ENCODE measurements around the gene CCNF. TPM values are rescaled to one million over a fixed set of nuclear protein-coding genes. Genes with fewer than 3 reads are reported as not detected.
"Not testable (repeated sequence)": the region's sequence is repeated elsewhere in the genome, so short reads cannot be mapped to it uniquely, and the experiment has no call there.

CCNF gene
- total RNA-seq, 1 donor from 2014 or later: 6.8 TPM

DNA sequence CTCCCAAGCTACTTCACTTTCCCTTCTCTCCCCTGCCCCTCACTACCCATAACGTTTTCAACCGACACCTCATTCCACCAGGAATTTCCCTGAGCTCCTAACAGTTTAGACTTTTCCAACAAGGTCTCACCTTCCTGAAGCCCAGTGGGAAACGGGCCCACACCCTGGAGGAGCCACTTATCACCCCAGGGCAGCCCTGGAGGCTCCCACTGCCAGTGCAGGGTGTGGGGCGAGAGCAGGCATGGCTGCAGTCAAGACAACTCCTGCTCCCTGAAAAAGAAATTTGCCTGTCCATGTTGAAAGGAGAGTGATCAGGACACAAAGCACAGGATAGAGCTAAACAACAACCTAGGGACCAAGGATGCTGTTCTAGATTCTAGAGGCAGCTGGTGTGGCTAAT, 1.7 kb upstream of the CCNF start:
- Histone ChIP-seq H3K27me3 (ENCODE audit: control insufficient read depth in 3 of 3, insufficient read depth in 3 of 3, low read length in 3 of 3) (no peaks in the 10 kb centered on the region), H3K9ac (ENCODE audit: low read depth in 1 of 3, low read length in 3 of 3) (no peak overlapping the region), H3K27ac (ENCODE audit: low read depth, low read length) (no peak overlapping the region), H3K4me3 (ENCODE audit: low read length in 3 of 3) (no peak overlapping the region), H3K4me1 (ENCODE audit: control insufficient read depth in 3 of 3, insufficient read depth in 3 of 3, low read length in 3 of 3) (peaks cover 13 to 18% (median 17%) of the 10 kb centered on the region in 3 donors), H3K36me3 (ENCODE audit: control insufficient read depth in 3 of 3, insufficient read depth in 3 of 3, low read length in 3 of 3) (peaks cover 0 to 5% (median 4%) of the 10 kb centered on the region in 3 donors), H3K9me3 (ENCODE audit: control insufficient read depth in 3 of 3, low read length in 3 of 3) (no peaks in the 10 kb centered on the region)

DNA sequence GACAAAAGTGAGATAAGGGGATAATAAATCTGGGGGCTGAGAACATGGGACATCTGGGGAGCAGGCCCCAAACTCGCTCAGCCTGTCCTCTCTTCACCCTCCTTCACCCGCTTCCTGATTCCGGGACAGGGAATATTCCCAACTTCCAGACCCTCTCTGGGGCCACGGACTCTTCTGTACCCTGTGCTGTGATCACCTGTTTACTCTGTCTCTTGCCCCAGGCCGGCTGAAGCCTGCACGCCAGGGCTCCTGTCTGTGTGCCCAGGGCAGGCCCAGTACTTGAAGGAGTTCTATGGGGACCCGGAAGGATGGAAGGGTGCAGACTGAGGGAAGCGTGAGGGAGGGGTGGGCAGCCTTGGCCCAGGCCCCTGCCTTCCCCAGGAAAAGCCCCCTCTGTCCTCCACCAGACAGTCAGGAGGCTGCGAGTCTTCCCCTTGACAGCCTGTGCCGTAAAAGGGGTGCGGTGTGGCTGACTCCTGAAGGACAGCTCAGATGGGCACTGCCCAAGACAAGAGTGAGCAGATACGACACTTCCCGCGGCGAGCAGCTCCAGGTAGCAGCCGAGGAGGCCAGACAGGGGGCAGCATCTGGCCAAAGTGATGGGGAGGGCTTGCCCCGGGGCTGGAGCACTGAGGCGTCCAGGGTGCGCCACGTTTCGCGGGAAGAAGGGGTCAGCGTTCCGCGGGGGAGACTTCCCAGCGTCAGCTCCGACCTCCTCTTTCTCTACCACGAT, 1.0 kb upstream of the CCNF start:
- peak overlapping the region; percentile 61 to 85 (median 74) for H3K9ac ChIP-seq (ENCODE audit: low read depth in 1 of 3, low read length in 3 of 3)
- H3K4me1 ChIP-seq (ENCODE audit: control insufficient read depth in 3 of 3, insufficient read depth in 3 of 3, low read length in 3 of 3): peaks cover 13 to 17% (median 16%) of the 10 kb centered on the region in 3 donors
- H3K27me3 ChIP-seq (ENCODE audit: control insufficient read depth in 3 of 3, insufficient read depth in 3 of 3, low read length in 3 of 3): no peaks in the 10 kb centered on the region
- no peaks in the 10 kb centered on the region for H3K9me3 ChIP-seq (ENCODE audit: control insufficient read depth in 3 of 3, low read length in 3 of 3)
- H3K27ac ChIP-seq (ENCODE audit: low read depth, low read length): no peak overlapping the region
- H3K36me3 ChIP-seq (ENCODE audit: control insufficient read depth in 3 of 3, insufficient read depth in 3 of 3, low read length in 3 of 3): peaks cover 7 to 11% (median 8%) of the 10 kb centered on the region in 3 donors
- peak overlapping the region; percentile 65 to 93 (median 87) for H3K4me3 ChIP-seq (ENCODE audit: low read length in 3 of 3)

DNA sequence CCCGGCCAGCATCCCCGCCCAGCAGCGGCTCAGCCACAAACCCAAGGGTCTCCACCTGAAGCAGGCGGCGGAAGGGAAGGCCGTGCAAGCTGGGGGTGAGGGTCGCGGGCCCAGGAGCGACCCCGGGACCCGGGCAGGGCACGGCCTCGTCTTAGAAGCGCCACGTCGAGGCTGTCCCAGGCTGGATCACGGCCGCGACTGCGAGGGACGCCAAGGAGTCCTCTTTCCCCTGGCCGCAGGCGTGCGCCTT, 538 bp upstream of the CCNF start:
- peak overlapping the region; percentile 61 to 85 (median 74) for H3K9ac ChIP-seq (ENCODE audit: low read depth in 1 of 3, low read length in 3 of 3)
- peaks cover 13 to 17% (median 16%) of the 10 kb centered on the region in 3 donors for H3K4me1 ChIP-seq (ENCODE audit: control insufficient read depth in 3 of 3, insufficient read depth in 3 of 3, low read length in 3 of 3)
- no peaks in the 10 kb centered on the region for H3K27me3 ChIP-seq (ENCODE audit: control insufficient read depth in 3 of 3, insufficient read depth in 3 of 3, low read length in 3 of 3)
- peaks cover 8 to 11% (median 9%) of the 10 kb centered on the region in 3 donors for H3K36me3 ChIP-seq (ENCODE audit: control insufficient read depth in 3 of 3, insufficient read depth in 3 of 3, low read length in 3 of 3)
- no peak overlapping the region for H3K27ac ChIP-seq (ENCODE audit: low read depth, low read length)
- no peaks in the 10 kb centered on the region for H3K9me3 ChIP-seq (ENCODE audit: control insufficient read depth in 3 of 3, low read length in 3 of 3)
- peak overlapping the region; percentile 65 to 93 (median 87) for H3K4me3 ChIP-seq (ENCODE audit: low read length in 3 of 3)

DNA sequence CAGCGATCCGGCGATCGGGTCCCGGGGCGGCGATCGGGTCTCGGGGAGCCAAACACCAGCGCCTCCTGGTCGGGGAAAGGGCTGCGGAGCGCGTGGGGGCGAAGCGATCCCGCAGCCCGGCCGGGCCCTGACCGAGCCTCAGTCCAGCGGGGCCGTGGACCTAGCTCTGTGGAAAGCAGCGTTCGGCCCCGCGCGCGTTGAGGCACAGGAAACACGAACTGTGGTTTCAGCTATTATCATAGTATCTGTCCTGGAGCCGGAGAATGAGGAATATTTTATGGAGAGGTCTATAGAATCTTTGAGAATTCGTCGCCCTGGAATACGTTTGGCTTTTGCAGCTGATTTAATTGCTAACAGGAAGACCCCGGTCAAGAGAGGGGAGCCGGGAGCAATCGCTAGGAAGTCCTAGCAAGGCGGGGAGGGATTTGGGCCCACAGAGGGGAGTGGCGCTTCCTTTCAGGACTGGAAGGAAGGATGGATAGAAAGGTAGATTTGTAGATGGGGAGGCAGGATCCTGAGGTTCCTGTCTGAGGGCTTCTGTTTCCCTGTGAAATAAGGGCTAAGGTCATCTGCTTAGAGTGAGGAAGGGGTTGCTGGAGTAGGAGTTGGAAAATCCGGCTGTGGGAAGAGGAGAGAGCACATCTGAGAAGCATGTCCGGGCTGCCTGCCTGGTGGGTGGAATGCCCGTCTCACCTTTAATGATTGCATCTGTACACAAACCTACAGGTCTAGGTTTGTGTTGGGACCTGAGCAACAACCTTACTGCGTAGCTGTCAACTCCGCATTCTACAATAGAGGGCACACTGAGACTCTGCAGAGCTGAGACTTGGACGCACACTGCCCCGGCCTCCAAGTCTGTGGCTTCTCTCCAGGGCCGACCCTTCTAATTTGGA, 770 bp downstream of the CCNF start:
- Histone ChIP-seq H3K9me3 (ENCODE audit: control insufficient read depth in 3 of 3, low read length in 3 of 3) (no peaks in the 10 kb centered on the region), H3K4me3 (ENCODE audit: low read length in 3 of 3) (peak overlapping the region; percentile 71 to 77 (median 73)), H3K9ac (ENCODE audit: low read depth in 1 of 3, low read length in 3 of 3) (peak overlapping the region; percentile 63 to 83 (median 77)), H3K36me3 (ENCODE audit: control insufficient read depth in 3 of 3, insufficient read depth in 3 of 3, low read length in 3 of 3) (peaks cover 8 to 11% (median 9%) of the 10 kb centered on the region in 3 donors), H3K27ac (ENCODE audit: low read depth, low read length) (no peak overlapping the region), H3K27me3 (ENCODE audit: control insufficient read depth in 3 of 3, insufficient read depth in 3 of 3, low read length in 3 of 3) (no peaks in the 10 kb centered on the region), H3K4me1 (ENCODE audit: control insufficient read depth in 3 of 3, insufficient read depth in 3 of 3, low read length in 3 of 3) (peaks cover 13 to 17% (median 16%) of the 10 kb centered on the region in 3 donors)

DNA sequence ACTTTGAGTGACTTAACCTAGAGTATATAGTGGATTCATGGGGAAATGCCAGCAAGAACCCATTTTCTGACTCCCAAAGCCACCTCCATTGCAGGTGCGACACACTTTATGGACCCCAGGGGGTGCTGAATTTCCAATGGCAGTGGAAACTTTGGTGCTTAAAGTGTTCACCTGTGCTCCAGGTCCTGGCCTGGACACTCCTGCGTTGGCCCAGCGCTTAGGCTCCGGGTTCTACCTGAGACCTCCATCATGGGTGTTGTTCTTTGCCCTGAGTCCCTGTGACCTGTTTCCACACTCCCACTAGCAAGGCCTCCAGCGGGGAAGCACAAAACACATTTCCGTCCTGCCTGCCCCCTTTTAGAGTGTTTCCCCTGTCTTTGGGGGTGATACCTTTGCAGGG, 3.0 kb downstream of the CCNF start:
- Histone ChIP-seq H3K27ac (ENCODE audit: low read depth, low read length) (no peak overlapping the region), H3K4me1 (ENCODE audit: control insufficient read depth in 3 of 3, insufficient read depth in 3 of 3, low read length in 3 of 3) (peaks cover 13 to 17% (median 16%) of the 10 kb centered on the region in 3 donors), H3K27me3 (ENCODE audit: control insufficient read depth in 3 of 3, insufficient read depth in 3 of 3, low read length in 3 of 3) (no peaks in the 10 kb centered on the region), H3K36me3 (ENCODE audit: control insufficient read depth in 3 of 3, insufficient read depth in 3 of 3, low read length in 3 of 3) (peaks cover 9 to 22% (median 12%) of the 10 kb centered on the region in 3 donors), H3K9ac (ENCODE audit: low read depth in 1 of 3, low read length in 3 of 3) (no peak overlapping the region), H3K9me3 (ENCODE audit: control insufficient read depth in 3 of 3, low read length in 3 of 3) (no peaks in the 10 kb centered on the region), H3K4me3 (ENCODE audit: low read length in 3 of 3) (no peak overlapping the region)

DNA sequence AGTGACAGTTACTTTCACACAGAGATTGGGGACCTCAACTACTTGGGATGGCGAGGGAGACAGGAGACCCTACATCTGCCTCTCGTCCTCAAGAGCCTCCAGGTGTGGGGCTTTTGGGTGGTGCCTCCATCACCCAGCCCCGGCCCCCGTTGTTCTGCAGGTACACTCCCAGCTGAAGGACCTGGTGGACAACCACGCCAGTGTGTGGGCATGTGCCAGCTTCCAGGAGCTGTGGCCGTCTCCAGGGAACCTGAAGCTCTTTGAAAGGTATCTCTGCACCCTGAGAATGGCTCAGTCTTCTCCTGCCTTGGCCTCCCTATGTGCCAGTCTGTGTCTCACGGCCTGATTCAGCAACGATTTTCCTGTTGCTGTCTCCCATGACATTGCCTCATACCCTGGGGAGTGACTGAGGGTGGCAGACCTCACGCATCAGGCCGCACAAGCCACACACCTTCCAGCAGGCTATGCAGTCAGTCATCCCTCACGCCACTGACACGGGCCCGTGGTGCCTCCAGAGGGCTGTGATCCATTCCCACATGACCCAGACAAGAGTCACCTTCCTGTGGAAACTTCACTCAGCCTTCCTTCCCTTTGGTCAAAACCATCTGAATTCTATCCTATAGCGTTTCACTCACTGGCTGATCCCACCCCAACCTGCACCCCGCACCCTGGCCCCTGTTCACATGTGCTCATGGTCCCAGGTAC, 3.7 kb downstream of the CCNF start:
- Histone ChIP-seq H3K4me3 (ENCODE audit: low read length in 3 of 3) (no peak overlapping the region), H3K9me3 (ENCODE audit: control insufficient read depth in 3 of 3, low read length in 3 of 3) (no peaks in the 10 kb centered on the region), H3K36me3 (ENCODE audit: control insufficient read depth in 3 of 3, insufficient read depth in 3 of 3, low read length in 3 of 3) (peaks cover 9 to 25% (median 12%) of the 10 kb centered on the region in 3 donors), H3K27ac (ENCODE audit: low read depth, low read length) (no peak overlapping the region), H3K27me3 (ENCODE audit: control insufficient read depth in 3 of 3, insufficient read depth in 3 of 3, low read length in 3 of 3) (no peaks in the 10 kb centered on the region), H3K4me1 (ENCODE audit: control insufficient read depth in 3 of 3, insufficient read depth in 3 of 3, low read length in 3 of 3) (peaks cover 13 to 17% (median 16%) of the 10 kb centered on the region in 3 donors), H3K9ac (ENCODE audit: low read depth in 1 of 3, low read length in 3 of 3) (no peak overlapping the region)

DNA sequence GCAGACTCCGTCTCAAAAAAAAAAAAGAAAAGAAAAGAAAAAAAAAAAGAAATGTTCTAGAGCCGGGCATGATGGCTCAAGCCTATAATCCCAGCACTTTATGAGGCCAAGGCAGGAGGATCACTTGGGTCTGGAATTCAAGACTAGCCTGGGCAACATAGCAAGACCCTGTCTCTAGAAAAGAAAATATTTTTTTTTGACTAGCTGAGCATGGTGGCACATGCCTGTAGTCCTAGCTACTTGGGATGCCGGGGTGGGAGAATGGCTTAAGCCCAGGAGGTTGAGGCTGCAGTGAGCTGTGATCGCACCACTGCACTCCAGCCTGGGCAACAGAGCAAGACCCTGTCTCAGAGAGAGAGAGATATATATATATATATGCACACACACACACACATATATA, 6.0 kb downstream of the CCNF start:
- not testable (repeated sequence) for H3K9me3 ChIP-seq (ENCODE audit: control insufficient read depth in 3 of 3, low read length in 3 of 3); H3K4me3 ChIP-seq (ENCODE audit: low read length in 3 of 3); H3K27me3 ChIP-seq (ENCODE audit: control insufficient read depth in 3 of 3, insufficient read depth in 3 of 3, low read length in 3 of 3); H3K9ac ChIP-seq (ENCODE audit: low read depth in 1 of 3, low read length in 3 of 3); H3K4me1 ChIP-seq (ENCODE audit: control insufficient read depth in 3 of 3, insufficient read depth in 3 of 3, low read length in 3 of 3); H3K27ac ChIP-seq (ENCODE audit: low read depth, low read length)
- peaks cover 9 to 31% (median 14%) of the 10 kb centered on the region in 3 donors for H3K36me3 ChIP-seq (ENCODE audit: control insufficient read depth in 3 of 3, insufficient read depth in 3 of 3, low read length in 3 of 3)

DNA sequence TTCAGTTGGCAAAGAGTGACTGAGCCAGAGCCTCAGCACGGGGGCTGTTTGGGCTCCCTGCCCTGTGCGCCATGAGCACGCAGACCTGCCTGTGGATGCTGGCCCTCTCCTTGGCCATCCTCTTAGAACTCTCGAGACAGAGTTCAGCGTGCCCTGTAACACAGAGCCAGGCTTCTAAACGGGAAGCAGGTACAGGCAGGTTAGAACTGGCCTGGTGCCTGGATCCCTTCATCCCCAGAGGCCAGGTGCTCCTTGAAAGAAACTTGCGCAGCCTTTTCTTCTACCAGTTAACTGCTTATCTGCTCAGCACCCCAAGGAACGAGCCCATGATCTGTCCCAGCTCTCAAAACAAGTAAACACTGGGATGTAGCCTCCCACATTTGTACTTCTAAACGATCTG, 6.9 kb downstream of the CCNF start:
- no peak overlapping the region for H3K27ac ChIP-seq (ENCODE audit: low read depth, low read length)
- no peaks in the 10 kb centered on the region for H3K4me1 ChIP-seq (ENCODE audit: control insufficient read depth in 3 of 3, insufficient read depth in 3 of 3, low read length in 3 of 3)
- no peaks in the 10 kb centered on the region for H3K9me3 ChIP-seq (ENCODE audit: control insufficient read depth in 3 of 3, low read length in 3 of 3)
- peaks cover 9 to 31% (median 14%) of the 10 kb centered on the region in 3 donors for H3K36me3 ChIP-seq (ENCODE audit: control insufficient read depth in 3 of 3, insufficient read depth in 3 of 3, low read length in 3 of 3)
- no peak overlapping the region for H3K4me3 ChIP-seq (ENCODE audit: low read length in 3 of 3)
- no peak overlapping the region for H3K9ac ChIP-seq (ENCODE audit: low read depth in 1 of 3, low read length in 3 of 3)
- H3K27me3 ChIP-seq (ENCODE audit: control insufficient read depth in 3 of 3, insufficient read depth in 3 of 3, low read length in 3 of 3): no peaks in the 10 kb centered on the region

DNA sequence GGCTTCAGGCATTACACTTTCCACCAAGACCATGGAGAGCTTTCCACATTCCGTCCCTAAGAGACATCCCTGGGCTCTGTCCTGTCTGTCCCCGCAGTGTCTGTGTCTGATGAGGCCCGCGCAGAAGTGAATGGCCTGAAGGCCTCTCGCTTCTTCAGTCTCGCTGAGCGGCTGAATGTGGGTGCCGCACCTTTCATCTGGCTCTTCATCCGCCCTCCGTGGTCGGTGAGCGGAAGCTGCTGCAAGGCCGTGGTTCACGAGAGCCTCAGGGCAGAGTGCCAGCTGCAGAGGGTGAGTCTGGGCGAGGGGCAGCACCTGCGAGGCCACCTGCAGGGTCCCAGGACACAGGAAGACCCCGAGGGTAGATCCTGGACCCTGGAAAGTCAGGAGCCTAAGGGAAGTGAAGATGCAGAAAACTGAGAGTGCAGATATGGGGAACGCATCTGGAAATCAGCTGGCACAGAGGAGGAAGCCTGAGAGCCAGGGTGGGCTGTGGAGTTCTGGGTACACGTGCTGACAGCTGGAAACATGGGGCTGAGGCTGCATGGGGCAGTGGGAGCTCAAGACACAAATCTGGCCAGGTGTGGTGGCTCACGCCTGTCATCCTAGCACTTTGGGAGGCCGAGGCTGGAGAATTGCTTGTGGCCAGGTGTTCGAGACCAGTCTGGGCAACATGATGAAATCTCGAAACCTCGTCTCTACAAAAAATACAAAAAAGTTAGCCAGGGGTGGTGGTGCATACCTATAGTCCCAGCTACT, 8.0 kb downstream of the CCNF start:
- Histone ChIP-seq H3K9ac (ENCODE audit: low read depth in 1 of 3, low read length in 3 of 3) (no peak overlapping the region), H3K36me3 (ENCODE audit: control insufficient read depth in 3 of 3, insufficient read depth in 3 of 3, low read length in 3 of 3) (peaks cover 9 to 29% (median 14%) of the 10 kb centered on the region in 3 donors), H3K4me1 (ENCODE audit: control insufficient read depth in 3 of 3, insufficient read depth in 3 of 3, low read length in 3 of 3) (no peaks in the 10 kb centered on the region), H3K27me3 (ENCODE audit: control insufficient read depth in 3 of 3, insufficient read depth in 3 of 3, low read length in 3 of 3) (no peaks in the 10 kb centered on the region), H3K9me3 (ENCODE audit: control insufficient read depth in 3 of 3, low read length in 3 of 3) (no peaks in the 10 kb centered on the region), H3K27ac (ENCODE audit: low read depth, low read length) (no peak overlapping the region), H3K4me3 (ENCODE audit: low read length in 3 of 3) (no peak overlapping the region)
